Measurements from ENCODE around the gene EFTUD2. TPM values are rescaled to one million over a fixed set of nuclear protein-coding genes. Genes with fewer than 3 reads are reported as not detected.

EFTUD2 gene
- total and polyA plus RNA-seq, 10 donors: 39.0 to 140 (median 102) TPM

GRCh38 chr17:44887971-44888954, 11.0 kb downstream of the EFTUD2 start:
- Histone ChIP-seq H3K27me3 (replicated peaks in 1 of 7) (no peaks in the 10 kb centered on the region), H3K27ac (peak overlapping the region in 6 of 8 donors; percentile 24 to 60 (median 48)), H3K4me1 (peaks cover 19 to 61% (median 27%) of the 10 kb centered on the region in 6 donors), H3K4me3 (peak overlapping the region in 1 of 8 donors; percentile 10), H3K9me3 (no peaks in the 10 kb centered on the region), H3K36me3 (peaks cover 0 to 86% (median 53%) of the 10 kb centered on the region in 6 donors)
- DNase-seq: no peak
- 40 to 52% (median 46%) methylated on average over 10 of the region's 10 CpGs for WGBS, 5 donors
- intact Hi-C loops (cut with DNase I; ENCODE audit: low total_unique reads): no loop called here
- TF ChIP-seq CTCF (IDR thresholded peaks at IDR 0.05 in 8 of 11, conservative IDR thresholded peaks at IDR 0.05 in 3 of 11) (no peak), POLR2AphosphoS5 (IDR thresholded peaks at IDR 0.05) (peak in 1 of 3 donors; percentile 29)

GRCh38 chr17:44887016-44887415, 12.2 kb downstream of the EFTUD2 start:
- Histone ChIP-seq H3K4me3 (no peak overlapping the region), H3K4me1 (peaks cover 19 to 55% (median 27%) of the 10 kb centered on the region in 6 donors), H3K27ac (no peak overlapping the region), H3K27me3 (replicated peaks in 1 of 7) (no peaks in the 10 kb centered on the region), H3K36me3 (peaks cover 0 to 86% (median 53%) of the 10 kb centered on the region in 6 donors), H3K9me3 (no peaks in the 10 kb centered on the region)
- intact Hi-C loops (cut with DNase I; ENCODE audit: low total_unique reads): no loop called here
- TF ChIP-seq POLR2A (IDR thresholded peaks at IDR 0.05) (no peak), POLR2AphosphoS5 (IDR thresholded peaks at IDR 0.05) (no peak), CTCF (IDR thresholded peaks at IDR 0.05 in 8 of 11, conservative IDR thresholded peaks at IDR 0.05 in 3 of 11) (no peak)
- 88 to 97% (median 95%) methylated on average over 1 of the region's 1 CpG for WGBS, 5 donors
- no peak for DNase-seq

GRCh38 chr17:44884941-44885340, 14.3 kb downstream of the EFTUD2 start:
- Histone ChIP-seq H3K4me1 (peaks cover 19 to 36% (median 26%) of the 10 kb centered on the region in 6 donors), H3K27me3 (replicated peaks in 1 of 7) (no peaks in the 10 kb centered on the region), H3K36me3 (peaks cover 0 to 90% (median 66%) of the 10 kb centered on the region in 6 donors), H3K9me3 (no peaks in the 10 kb centered on the region), H3K27ac (no peak overlapping the region), H3K4me3 (no peak overlapping the region)
- DNase-seq: no peak
- 91 to 98% (median 94%) methylated on average over 2 of the region's 2 CpGs for WGBS, 5 donors
- TF ChIP-seq CTCF (IDR thresholded peaks at IDR 0.05 in 8 of 11, conservative IDR thresholded peaks at IDR 0.05 in 3 of 11): no peak
- no peak for TF ChIP-seq POLR2A (IDR thresholded peaks at IDR 0.05)
- TF ChIP-seq POLR2AphosphoS5 (IDR thresholded peaks at IDR 0.05): no peak
- intact Hi-C loops (cut with DNase I; ENCODE audit: low total_unique reads): no loop called here

GRCh38 chr17:44881145-44881544, 18.1 kb downstream of the EFTUD2 start:
- 89 to 95% (median 89%) methylated on average over 4 of the region's 4 CpGs for WGBS, 5 donors
- H3K27me3 ChIP-seq (replicated peaks in 1 of 7): no peaks in the 10 kb centered on the region
- intact Hi-C loops (cut with DNase I; ENCODE audit: low total_unique reads): no loop called here
- H3K9me3 ChIP-seq: no peaks in the 10 kb centered on the region
- no peaks in the 10 kb centered on the region for H3K4me1 ChIP-seq
- no peak for TF ChIP-seq CTCF (IDR thresholded peaks at IDR 0.05 in 8 of 11, conservative IDR thresholded peaks at IDR 0.05 in 3 of 11)
- TF ChIP-seq POLR2A (IDR thresholded peaks at IDR 0.05): no peak
- TF ChIP-seq POLR2AphosphoS5 (IDR thresholded peaks at IDR 0.05): no peak
- no peak overlapping the region for H3K27ac ChIP-seq
- DNase-seq: no peak
- peaks cover 2 to 100% (median 92%) of the 10 kb centered on the region in 6 donors for H3K36me3 ChIP-seq
- no peak overlapping the region for H3K4me3 ChIP-seq
